ENCODE data around the gene RXRA.

Gene RXRA

GRCh38 chr9:134338394-134339182 lies 12.3 kb downstream of the RXRA start:
- peak; percentile 77 for DNase-seq (ENCODE audit: low spot score)

- DNase-seq (ENCODE audit: low spot score): no peak
Measured at GRCh38 chr9:134339183-134339806, 13.0 kb downstream of the RXRA start.

GRCh38 chr9:134340475-134341160 lies 14.4 kb downstream of the RXRA start:
- peak; percentile 69 for DNase-seq (ENCODE audit: low spot score)

- peak; percentile 59 for DNase-seq (ENCODE audit: low spot score)
Measured at GRCh38 chr9:134341306-134341705, 15.1 kb downstream of the RXRA start.

- no peak for DNase-seq (ENCODE audit: low spot score)
Measured at GRCh38 chr9:134341929-134342745, 15.9 kb downstream of the RXRA start.

- DNase-seq (ENCODE audit: low spot score): no peak
Measured at GRCh38 chr9:134342746-134343115, 16.5 kb downstream of the RXRA start.

GRCh38 chr9:134343637-134344036 lies 17.4 kb downstream of the RXRA start:
- no peak for DNase-seq (ENCODE audit: low spot score)

GRCh38 chr9:134344068-134344799 lies 18.0 kb downstream of the RXRA start:
- peak; percentile 49 for DNase-seq (ENCODE audit: low spot score)

GRCh38 chr9:134344800-134345310 lies 18.6 kb downstream of the RXRA start:
- no peak for DNase-seq (ENCODE audit: low spot score)

GRCh38 chr9:134345737-134346136 lies 19.5 kb downstream of the RXRA start:
- no peak for DNase-seq (ENCODE audit: low spot score)

GRCh38 chr9:134346151-134346550 lies 19.9 kb downstream of the RXRA start:
- no peak for DNase-seq (ENCODE audit: low spot score)

- no peak for DNase-seq (ENCODE audit: low spot score)
Measured at GRCh38 chr9:134346840-134347583, 20.8 kb downstream of the RXRA start.

- no peak for DNase-seq (ENCODE audit: low spot score)
Measured at GRCh38 chr9:134347996-134348395, 21.7 kb downstream of the RXRA start.

GRCh38 chr9:134348404-134349155 lies 22.3 kb downstream of the RXRA start:
- no peak for DNase-seq (ENCODE audit: low spot score)

GRCh38 chr9:134349936-134350335 lies 23.7 kb downstream of the RXRA start:
- no peak for DNase-seq (ENCODE audit: low spot score)

- DNase-seq (ENCODE audit: low spot score): no peak
Measured at GRCh38 chr9:134350416-134350994, 24.2 kb downstream of the RXRA start.

- DNase-seq (ENCODE audit: low spot score): no peak
Measured at GRCh38 chr9:134351606-134352176, 25.4 kb downstream of the RXRA start.

GRCh38 chr9:134352247-134352933 lies 26.1 kb downstream of the RXRA start:
- no peak for DNase-seq (ENCODE audit: low spot score)

Measured in pons (tissue), 1 donor.